ENCODE results near the gene CCDC85A. TPM values are rescaled to one million over a fixed set of nuclear protein-coding genes. Genes with fewer than 3 reads are reported as not detected.

Gene CCDC85A
- total RNA-seq, 2 donors from 2014 or later, result not detected

GRCh38 chr2:56376699-56377665 is 193.2 kb downstream of the CCDC85A start:
- ATAC-seq (replicated peaks in 1 of 2) (no peak), DNase-seq (no peak)
- H3K27me3 Mint-ChIP-seq (ENCODE audit: low read depth), result no peaks in the 10 kb centered on the region
- H3K36me3 Mint-ChIP-seq (ENCODE audit: insufficient read depth in 2 of 2), result no peaks in the 10 kb centered on the region
- H3K4me1 Mint-ChIP-seq (ENCODE audit: low read depth), result no peaks in the 10 kb centered on the region
- no peak overlapping the region for H3K27ac Mint-ChIP-seq
- H3K9me3 Mint-ChIP-seq, result peaks cover 0 to 3% of the 10 kb centered on the region in 2 donors
- H3K4me3 Mint-ChIP-seq, result no peak overlapping the region

GRCh38 chr2:56379066-56379465 is 195.3 kb downstream of the CCDC85A start:
- ATAC-seq (replicated peaks in 1 of 2), result no peak
- no peak for DNase-seq
- H3K27me3 Mint-ChIP-seq (ENCODE audit: low read depth), result no peaks in the 10 kb centered on the region
- H3K36me3 Mint-ChIP-seq (ENCODE audit: insufficient read depth in 2 of 2), result no peaks in the 10 kb centered on the region
- H3K4me1 Mint-ChIP-seq (ENCODE audit: low read depth), result no peaks in the 10 kb centered on the region
- H3K9me3 Mint-ChIP-seq, result peaks cover 0 to 6% of the 10 kb centered on the region in 2 donors
- no peak overlapping the region for H3K4me3 Mint-ChIP-seq
- no peak overlapping the region for H3K27ac Mint-ChIP-seq

- Mint-ChIP-seq H3K4me1 (ENCODE audit: low read depth) (no peaks in the 10 kb centered on the region), H3K4me3 (no peak overlapping the region)
Observed at GRCh38 chr2:56380861-56381260, 197.1 kb downstream of the CCDC85A start.

GRCh38 chr2:56382466-56382865 is 198.7 kb downstream of the CCDC85A start:
- Mint-ChIP-seq H3K27me3 (ENCODE audit: low read depth) (no peaks in the 10 kb centered on the region), H3K9me3 (peaks cover 0 to 6% of the 10 kb centered on the region in 2 donors), H3K4me1 (ENCODE audit: low read depth) (no peaks in the 10 kb centered on the region), H3K4me3 (no peak overlapping the region), H3K36me3 (ENCODE audit: insufficient read depth in 2 of 2) (no peaks in the 10 kb centered on the region), H3K27ac (no peak overlapping the region)
- ATAC-seq (replicated peaks in 1 of 2), result no peak
- no peak for DNase-seq

More at GRCh38 chr2:56380861-56381260, 197.1 kb downstream of the CCDC85A start:
- peaks cover 0 to 6% of the 10 kb centered on the region in 2 donors for H3K9me3 Mint-ChIP-seq
- no peaks in the 10 kb centered on the region for H3K36me3 Mint-ChIP-seq (ENCODE audit: insufficient read depth in 2 of 2)
- ATAC-seq (replicated peaks in 1 of 2), result no peak
- no peak overlapping the region for H3K27ac Mint-ChIP-seq
- H3K27me3 Mint-ChIP-seq (ENCODE audit: low read depth), result no peaks in the 10 kb centered on the region
- DNase-seq, result no peak

GRCh38 chr2:56386657-56387056 is 202.9 kb downstream of the CCDC85A start:
- H3K9me3 Mint-ChIP-seq, result peaks cover 0 to 6% of the 10 kb centered on the region in 2 donors
- H3K27ac Mint-ChIP-seq, result no peak overlapping the region
- H3K4me3 Mint-ChIP-seq, result no peak overlapping the region
- H3K4me1 Mint-ChIP-seq (ENCODE audit: low read depth), result no peaks in the 10 kb centered on the region
- DNase-seq (no peak), ATAC-seq (replicated peaks in 1 of 2) (no peak)
- H3K27me3 Mint-ChIP-seq (ENCODE audit: low read depth), result no peaks in the 10 kb centered on the region
- no peaks in the 10 kb centered on the region for H3K36me3 Mint-ChIP-seq (ENCODE audit: insufficient read depth in 2 of 2)

- H3K27me3 Mint-ChIP-seq (ENCODE audit: low read depth), result no peaks in the 10 kb centered on the region
- H3K4me3 Mint-ChIP-seq, result no peak overlapping the region
- DNase-seq (no peak), ATAC-seq (replicated peaks in 1 of 2) (no peak)
- no peak overlapping the region for H3K27ac Mint-ChIP-seq
- no peaks in the 10 kb centered on the region for H3K4me1 Mint-ChIP-seq (ENCODE audit: low read depth)
- H3K9me3 Mint-ChIP-seq, result peaks cover 0 to 8% of the 10 kb centered on the region in 2 donors
- H3K36me3 Mint-ChIP-seq (ENCODE audit: insufficient read depth in 2 of 2), result no peaks in the 10 kb centered on the region
Observed at GRCh38 chr2:56390644-56391043, 206.9 kb downstream of the CCDC85A start.

GRCh38 chr2:56410140-56410539 is 226.3 kb downstream of the CCDC85A start:
- H3K4me3 Mint-ChIP-seq, result no peak overlapping the region
- ATAC-seq (replicated peaks in 1 of 2), result no peak
- no peak for DNase-seq
- H3K9me3 Mint-ChIP-seq, result peaks cover 6% of the 10 kb centered on the region in 2 donors
- no peak overlapping the region for H3K27ac Mint-ChIP-seq
- no peaks in the 10 kb centered on the region for H3K4me1 Mint-ChIP-seq (ENCODE audit: low read depth)
- H3K36me3 Mint-ChIP-seq (ENCODE audit: insufficient read depth in 2 of 2), result no peaks in the 10 kb centered on the region
- no peaks in the 10 kb centered on the region for H3K27me3 Mint-ChIP-seq (ENCODE audit: low read depth)

GRCh38 chr2:56416500-56417176 is 232.8 kb downstream of the CCDC85A start:
- DNase-seq (no peak), ATAC-seq (replicated peaks in 1 of 2) (no peak)
- Mint-ChIP-seq H3K27me3 (ENCODE audit: low read depth) (no peaks in the 10 kb centered on the region), H3K36me3 (ENCODE audit: insufficient read depth in 2 of 2) (no peaks in the 10 kb centered on the region), H3K9me3 (peaks cover 6 to 7% of the 10 kb centered on the region in 2 donors), H3K27ac (no peak overlapping the region), H3K4me1 (ENCODE audit: low read depth) (no peaks in the 10 kb centered on the region), H3K4me3 (no peak overlapping the region)

Data from activated T-cell treated with anti-CD3 and anti-CD28 coated beads, Interleukin-2, amount 50 U/mL, for 72 hours (primary cell).